A549 treated with CpdA at 1 μM for 4 hours (cell line): ENCODE data around the gene BRD3. TPM values are rescaled to one million over a fixed set of nuclear protein-coding genes. Genes with fewer than 3 reads are reported as not detected.

Source experiments
- total RNA-seq: library from RNA; stranded (reverse); fragments of 200-300 nt; extraction: Qiagen RNA extraction; gene quantifications from 5 replicates; pipeline ENCODE4 v1.2.3, GENCODE V29; 2022; ENCODE audit warnings: low read depth

Gene BRD3
- total RNA-seq = 14.2 to 22.1 TPM (median 20.5 TPM) in 5 replicates

GRCh38 chr9:134067904-134068743, at the start of gene BRD3:
Gene BRD3 (minus strand): TSS chr9:134068026. CDS start chr9:134053477, 14,549 bp downstream.

DNA sequence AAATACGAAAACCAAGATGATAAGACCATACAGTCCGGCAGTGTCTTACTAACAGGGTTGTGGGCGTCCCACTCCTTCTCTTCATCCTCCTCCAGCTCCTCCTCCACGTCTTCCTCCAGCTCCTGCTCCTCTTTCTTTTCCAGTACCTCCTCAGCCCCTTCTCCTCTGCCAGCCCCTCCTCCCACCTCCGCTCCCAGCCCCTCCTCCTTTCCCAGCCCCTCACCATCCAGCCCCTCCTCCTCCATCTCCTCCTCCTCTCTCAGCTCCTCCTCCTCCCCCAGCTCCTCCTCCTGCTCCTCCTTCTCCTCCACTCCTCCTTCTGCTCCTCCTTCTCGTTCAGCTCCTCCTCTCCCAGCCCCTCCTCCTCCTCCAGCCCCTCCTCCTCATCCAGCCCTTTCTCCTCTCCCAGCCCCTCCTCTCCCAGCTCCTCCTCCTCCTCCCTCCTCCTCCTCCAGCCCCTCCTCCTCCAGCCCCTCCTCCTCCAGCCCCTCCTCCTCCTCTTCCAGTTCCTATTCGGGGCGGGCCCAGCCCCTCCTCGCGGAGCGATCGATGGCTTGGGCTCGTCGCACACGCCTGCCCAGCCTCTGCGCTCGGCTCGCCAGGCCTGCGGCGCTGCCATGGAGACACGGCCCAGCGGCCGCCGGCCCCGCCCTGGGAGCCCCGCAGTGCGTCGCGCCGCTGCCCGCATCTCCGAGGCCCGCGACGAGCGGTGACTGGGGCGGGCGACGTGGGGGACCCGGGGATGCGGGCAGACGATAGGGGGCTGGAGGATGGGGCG, 42.8 kb downstream of the BRD3 start, which contains the start of gene BRD3OS:
Gene BRD3OS (plus strand): TSS at position 654 of the 778 bp plus-strand sequence. CDS start 1,267 bp downstream, outside the sequence.

DNA sequence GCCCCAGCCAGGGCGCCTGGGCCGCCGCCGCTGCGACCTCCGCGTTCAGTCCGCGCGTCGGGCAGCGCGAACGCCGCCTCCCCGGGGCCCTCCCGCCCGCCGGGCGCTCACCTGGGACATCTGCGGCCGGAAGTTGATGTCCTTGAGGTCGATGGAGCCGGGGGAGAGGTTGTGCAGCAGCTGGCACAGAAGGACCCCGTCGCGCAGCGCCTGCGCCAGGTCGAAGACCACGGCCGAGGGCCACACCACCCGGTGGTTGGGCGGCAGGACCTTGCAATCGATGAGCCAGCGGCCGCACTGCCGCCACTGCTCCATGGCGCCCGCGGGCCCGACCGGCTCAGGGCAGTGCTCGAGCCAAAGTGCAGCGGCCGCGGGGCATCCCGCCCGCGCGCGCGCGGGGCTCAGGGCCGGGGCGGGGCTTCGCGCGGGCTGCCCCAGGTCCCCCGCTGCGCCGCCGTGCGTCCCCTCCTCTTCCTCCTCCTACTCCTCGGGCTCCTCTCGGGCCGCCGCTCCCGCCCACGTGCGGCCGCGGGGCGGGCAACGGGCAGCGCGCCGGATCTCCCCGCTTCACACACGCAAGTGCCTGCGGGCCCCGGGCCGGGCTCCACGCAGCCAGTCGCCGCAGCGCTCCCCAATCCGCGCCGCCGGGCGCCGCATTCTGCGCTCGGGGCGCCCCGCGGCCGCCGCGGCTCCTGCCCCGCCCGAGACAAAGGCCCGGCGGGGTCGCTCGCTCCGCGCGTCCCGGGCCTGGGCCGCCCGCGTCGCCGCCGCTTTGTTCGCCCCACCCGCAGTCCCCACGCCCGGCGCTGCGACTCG, 75.7 kb downstream of the BRD3 start, which contains the start of gene VAV2:
Gene VAV2 (minus strand): TSS at position 361 of the 816 bp plus-strand sequence. CDS start 46 bp downstream, at position 315.

Other genes starting within 250 kb of the BRD3 start
- 35.9 to 45.9 TPM (median 40.6 TPM) in 5 replicates for gene VAV2, start 75.7 kb downstream of the BRD3 start, total RNA-seq
- gene BRD3OS, start 42.5 kb downstream of the BRD3 start, total RNA-seq = 14.8 to 19.0 TPM (median 16.9 TPM) in 5 replicates
- gene WDR5, start 68.1 kb upstream of the BRD3 start, total RNA-seq = 57.6 to 63.7 TPM (median 62.3 TPM) in 5 replicates
- gene RNU6ATAC, start 96.5 kb upstream of the BRD3 start, total RNA-seq = not detected in 5 replicates